Stimulated activated naive CD4-positive, alpha-beta T cell treated with Interleukin-2 at 50 U/mL for 16 hours (primary cell): ENCODE measurements around the gene GKN1.

Experiments
- DNase-seq: peaks from one replicate; lab custom pipeline; 2025; lab: John Stamatoyannopoulos, UW

GKN1 gene

GRCh38 chr2:69010437-69011194 is 36.2 kb downstream of the GKN1 start:
- DNase-seq, result no peak

- no peak for DNase-seq
Measured at GRCh38 chr2:69011611-69012157, 37.2 kb downstream of the GKN1 start.

GRCh38 chr2:69012310-69013141 is 38.1 kb downstream of the GKN1 start:
- no peak for DNase-seq

DNA sequence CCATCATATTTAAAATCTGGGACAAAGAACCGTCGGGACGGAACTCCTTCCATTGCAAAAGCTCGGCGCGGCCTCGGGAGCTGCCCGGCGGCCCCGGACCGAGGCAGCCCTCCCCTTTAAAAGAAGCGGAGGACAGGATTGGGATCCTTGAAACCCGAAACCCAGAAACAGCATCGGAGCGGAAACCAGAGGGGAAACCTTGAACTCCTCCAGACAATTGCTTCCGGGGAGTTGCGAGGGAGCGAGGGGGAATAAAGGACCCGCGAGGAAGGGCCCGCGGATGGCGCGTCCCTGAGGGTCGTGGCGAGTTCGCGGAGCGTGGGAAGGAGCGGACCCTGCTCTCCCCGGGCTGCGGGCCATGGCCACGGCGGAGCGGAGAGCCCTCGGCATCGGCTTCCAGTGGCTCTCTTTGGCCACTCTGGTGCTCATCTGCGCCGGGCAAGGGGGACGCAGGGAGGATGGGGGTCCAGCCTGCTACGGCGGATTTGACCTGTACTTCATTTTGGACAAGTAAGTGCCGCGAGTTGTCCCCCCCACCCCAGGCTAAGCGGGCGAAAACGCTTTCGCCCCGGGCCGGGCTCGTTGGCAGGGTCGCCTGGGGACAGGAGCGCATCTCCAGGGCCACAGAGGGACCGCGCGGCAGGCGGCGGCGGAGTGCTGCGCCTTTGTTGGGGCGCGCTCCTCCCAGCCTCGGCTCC is 38.9 kb downstream of the GKN1 start, which contains the start of gene ANTXR1:
TSS of gene ANTXR1 (plus strand) at position 38 of the 698 bp plus-strand sequence. CDS start at position 359, 321 bp downstream.
- DNase-seq, result no peak

GRCh38 chr2:69013840-69014821 is 39.7 kb downstream of the GKN1 start:
- DNase-seq, result no peak

DNA sequence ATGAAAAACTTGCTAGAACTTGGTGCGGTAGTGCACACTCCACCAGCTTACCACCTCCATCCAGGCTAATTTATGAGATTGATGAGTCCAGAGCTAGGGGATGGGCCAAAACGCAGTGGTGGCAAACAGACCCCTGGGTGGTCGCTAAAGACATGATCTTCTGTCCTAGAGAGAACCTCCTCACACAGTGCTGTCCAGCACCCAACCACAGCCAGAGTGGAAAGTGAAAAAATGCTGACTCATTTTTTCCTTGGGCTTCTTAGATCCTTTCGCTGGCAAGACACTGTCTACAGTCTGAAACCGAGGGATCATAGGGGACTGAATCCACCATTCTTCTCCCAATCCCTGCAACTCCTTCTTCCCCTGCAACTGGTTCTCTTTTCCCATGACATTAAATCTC is 42.6 kb downstream of the GKN1 start:
- DNase-seq, result no peak

GRCh38 chr2:69017835-69018234 is 43.4 kb downstream of the GKN1 start:
- no peak for DNase-seq

DNA sequence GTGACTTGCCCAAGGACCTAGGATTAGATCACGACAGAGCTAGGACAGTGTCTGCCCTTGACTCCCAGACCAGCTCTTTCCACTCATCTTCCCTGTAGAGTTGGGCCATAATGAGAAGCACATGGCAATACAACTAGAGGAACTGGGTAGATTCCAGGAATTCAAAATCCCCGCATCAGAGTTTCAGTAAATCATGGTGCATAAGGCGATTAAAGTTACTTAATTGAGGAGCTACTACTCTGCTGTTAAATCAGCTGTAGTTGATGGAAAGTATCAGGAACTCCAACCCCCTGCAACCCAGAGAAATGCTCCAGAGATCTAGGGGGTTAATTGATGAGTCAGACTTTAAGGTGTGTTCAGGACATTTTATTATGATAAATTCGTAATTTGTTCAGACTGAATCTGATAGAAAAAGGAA is 44.3 kb downstream of the GKN1 start:
- no peak for DNase-seq

GRCh38 chr2:69020496-69021426 is 46.3 kb downstream of the GKN1 start:
- no peak for DNase-seq

- DNase-seq, result no peak
Measured at GRCh38 chr2:69021727-69022126, 47.3 kb downstream of the GKN1 start.

- DNase-seq, result no peak
Measured at GRCh38 chr2:69022548-69022947, 48.1 kb downstream of the GKN1 start.

DNA sequence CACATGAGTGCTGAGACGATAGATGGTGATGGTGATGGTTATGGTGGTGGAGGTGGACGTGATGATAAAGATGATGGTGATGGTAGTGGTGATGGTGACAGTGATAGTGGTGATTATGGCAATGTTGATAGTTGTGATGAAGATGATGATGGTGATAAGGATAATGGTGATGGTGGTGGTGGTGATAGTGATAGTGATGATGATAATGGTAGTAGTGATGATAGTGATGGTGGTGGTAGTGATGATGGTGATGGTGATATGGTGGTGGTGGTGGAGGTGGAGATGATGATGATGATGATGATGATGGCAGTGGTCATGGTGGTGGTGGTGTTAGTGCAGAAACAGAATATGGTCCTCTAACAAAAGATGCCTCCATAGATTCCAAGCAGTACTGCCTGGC is 48.8 kb downstream of the GKN1 start:
- DNase-seq, result no peak

DNA sequence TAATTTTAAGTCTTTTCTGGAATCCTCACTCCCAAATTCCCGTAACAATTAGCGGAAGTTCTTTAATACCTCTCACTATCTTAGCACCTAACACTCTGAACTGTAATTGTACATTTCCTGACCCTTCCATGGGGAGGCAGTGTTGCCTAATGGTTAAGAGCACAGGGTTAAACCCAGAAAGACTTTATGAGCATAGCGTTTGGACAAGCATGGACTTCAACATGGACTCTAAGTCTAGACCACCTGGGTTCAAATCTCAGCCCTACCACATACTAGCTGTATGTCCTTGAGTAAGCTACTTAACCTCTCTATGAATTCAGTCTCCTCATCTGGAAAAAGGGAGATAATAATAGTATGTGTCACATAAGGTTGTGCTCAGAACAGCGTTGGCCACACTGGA is 51.6 kb downstream of the GKN1 start:
- no peak for DNase-seq

GRCh38 chr2:69026691-69027459 is 52.4 kb downstream of the GKN1 start:
- no peak for DNase-seq
